ENCODE data around the gene PTPRM.

The PTPRM gene

DNA sequence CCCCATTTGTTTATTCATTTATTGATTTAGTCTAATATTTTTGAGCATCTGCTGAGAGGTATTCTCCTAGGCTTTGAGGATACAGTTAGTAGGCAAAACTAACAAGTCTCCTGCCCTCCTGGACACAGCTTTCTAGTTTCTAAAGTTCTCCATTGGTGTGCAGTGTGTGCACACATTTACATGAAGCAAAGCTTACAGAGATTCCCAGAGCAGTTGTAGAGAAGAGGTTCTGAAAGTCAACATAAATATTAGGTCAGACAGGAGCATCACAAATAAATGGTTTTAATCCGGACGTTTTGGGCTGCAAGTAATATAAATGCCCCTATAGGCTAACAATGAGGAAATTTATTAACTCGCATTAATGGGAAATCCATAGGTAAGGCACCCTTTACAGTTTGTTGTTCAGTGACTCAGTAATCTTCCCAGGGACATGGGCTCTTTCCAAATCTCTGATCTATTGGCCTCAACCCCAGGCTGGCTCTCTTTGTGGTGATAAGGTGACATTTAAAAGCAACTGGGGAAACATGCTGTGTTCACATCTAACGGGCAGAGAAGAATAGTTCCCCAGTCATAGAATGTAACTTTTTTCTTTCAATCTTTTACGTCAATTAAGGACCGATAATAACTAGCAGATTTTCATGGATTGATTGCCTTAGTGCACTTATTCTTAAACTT is 407.2 kb downstream of the PTPRM start:
- DNase-seq = no peak

DNA sequence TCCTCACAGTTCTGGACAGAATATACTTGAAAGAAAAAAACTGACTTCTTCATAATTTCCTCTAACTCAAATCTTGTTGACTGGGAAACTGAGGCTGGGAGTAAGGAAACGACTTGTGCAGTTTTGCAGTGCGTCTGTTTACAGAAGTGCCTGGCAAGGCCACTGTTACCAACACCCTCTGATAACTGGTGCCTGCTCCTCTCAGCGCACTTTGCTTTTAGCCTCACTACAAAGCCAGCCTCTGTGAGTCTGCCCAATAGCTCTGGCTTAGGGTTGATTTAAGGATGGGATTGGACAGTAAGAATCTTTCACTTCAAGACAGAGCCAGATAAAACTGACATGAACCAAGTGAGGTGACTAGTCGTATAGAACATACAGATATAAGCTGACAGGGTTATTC is 410.8 kb downstream of the PTPRM start:
- no peak for DNase-seq

DNA sequence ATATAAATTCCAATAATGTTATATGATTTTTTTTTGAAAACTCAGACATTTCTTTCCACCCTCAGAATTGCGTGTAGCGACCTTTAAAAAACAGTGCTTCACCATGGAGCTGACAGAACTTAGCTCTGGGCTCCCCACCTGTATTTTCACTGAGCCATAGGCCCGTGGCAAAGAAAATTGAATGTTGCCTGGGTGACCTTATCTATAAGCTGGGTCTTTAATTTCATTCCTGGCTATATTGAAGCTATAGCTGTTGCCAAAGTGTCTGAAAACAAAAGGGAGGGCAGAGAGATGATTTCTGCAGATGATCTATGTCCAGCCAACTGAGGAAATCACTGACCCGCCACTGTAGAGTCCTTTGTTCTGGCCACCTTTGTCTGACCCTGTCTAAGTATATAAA is 411.7 kb downstream of the PTPRM start:
- DNase-seq = no peak

DNA sequence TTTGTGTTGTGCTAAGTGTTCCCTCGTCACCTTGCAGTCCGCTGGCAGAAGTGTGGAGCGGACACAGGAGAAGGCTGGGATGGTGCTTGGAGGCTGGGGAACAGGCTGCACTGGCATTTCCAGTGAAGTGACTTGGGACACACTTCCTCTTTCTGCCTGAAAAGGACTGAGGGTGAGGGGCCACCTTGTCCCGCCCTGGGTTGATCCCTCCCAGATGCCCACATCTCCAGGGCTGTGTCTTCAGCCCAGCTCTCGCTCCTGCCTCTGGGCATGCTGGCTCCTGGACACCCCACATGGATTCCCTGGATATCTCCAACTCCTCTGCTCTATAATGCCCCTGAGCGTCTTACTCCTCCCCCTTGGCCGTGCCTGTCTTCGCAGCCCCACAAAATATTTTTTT is 412.6 kb downstream of the PTPRM start:
- no peak for DNase-seq

DNA sequence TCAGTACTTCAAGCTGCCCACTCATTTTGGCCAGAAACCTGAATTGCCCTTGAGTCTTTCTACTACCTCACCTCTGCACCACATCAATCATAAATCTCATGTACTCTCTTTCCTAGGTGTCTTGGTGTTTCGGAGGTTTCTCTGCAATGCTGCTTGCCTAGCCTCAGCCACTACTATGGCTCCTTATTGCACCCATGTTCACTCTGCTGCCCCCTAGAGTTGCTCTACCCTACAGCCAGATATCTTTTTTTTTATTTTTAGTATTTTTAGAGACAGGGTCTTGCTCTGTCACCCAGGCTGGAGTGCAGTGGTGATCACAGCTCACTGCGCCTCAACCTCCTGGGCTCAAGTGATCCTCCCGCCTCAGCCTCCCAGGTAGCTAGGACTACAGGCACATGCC is 413.0 kb downstream of the PTPRM start:
- no peak for DNase-seq

DNA sequence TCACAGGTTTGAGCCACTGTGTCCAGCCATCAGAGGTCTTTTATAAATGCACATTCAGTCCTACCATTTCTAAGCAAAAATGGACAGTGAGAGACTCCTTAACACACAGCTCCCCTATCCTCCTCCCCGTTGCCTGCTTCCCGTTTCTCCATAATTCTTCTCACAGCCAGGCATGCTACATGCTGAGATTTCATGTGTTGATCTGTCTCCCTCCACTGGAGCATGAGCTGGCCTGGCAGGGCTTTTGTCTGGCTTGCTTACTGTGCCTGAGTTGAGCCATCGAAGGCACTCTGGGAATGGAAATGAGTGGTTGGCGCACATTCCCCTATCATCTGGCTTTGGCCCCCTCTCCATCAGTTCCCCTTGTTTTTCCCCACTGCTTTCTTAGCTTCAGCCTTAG is 413.5 kb downstream of the PTPRM start:
- no peak for DNase-seq

DNA sequence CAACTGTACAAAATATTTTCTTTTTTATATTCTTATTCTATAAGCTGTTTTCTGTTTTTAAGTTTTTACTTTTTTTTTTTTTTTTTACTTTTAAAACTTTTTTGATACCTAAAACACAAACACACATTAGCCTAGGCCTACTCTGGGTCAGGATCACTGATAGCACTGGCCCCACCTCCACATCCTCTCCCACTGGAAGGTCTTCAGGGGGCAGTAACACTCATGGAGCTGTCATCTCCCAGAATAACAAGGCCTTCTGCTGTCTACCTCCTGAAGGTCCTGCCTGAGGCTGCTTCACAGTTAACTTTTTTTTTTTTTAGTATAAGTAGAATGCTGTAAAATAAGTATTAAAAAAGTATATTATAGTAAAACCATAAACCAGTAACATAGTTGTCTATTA is 415.1 kb downstream of the PTPRM start:
- DNase-seq = no peak

DNA sequence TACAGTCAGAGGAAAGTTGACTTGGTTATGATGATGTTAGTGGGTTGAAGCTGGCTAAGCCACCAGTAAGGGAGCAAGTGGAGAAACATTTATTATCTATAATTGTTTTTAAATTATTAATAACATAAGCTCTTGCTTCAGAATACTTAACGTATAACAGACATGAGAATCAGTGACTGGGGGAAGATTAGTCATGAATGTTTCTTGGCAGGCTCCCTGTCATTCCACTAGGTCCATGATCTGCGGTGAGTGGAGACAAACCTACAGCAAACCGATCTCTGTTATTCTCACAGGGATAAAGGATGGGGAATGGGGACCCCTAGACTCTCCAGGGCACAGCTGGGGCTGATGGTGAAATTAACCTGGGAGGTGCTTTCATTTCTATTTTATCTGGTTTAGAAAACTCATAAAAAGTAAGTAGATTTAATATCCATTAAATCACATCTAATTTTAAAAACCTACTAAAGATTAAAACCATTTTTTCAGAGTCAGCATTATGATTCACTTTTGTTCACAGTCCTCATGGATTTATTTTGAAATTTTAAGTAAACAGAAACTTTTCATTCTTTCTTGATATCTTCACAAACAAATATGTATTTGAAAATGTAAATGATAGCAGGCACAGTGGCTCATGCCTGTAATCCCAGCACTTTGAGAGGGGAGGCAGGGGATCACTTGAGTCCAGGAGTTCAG is 420.3 kb downstream of the PTPRM start:
- no peak for DNase-seq

DNA sequence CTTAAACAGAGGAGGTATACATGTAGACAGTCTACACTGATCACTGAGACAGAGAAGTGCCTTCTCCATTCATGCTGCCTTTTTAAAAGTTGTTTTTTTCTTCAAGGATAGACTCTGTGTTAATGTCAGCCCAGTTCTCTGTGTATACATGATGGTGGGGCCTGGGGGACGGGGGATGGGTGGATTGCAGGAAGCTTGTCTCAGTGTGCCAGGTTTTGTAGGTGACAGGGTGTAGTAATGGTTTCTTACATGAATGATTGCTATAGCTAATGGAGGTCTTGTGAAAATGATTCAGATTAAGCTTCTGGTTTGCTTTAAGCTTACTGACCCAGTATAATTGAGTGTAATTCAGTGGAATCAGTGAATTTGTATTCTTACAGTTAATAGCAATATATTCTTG is 423.6 kb downstream of the PTPRM start:
- no peak for DNase-seq

DNA sequence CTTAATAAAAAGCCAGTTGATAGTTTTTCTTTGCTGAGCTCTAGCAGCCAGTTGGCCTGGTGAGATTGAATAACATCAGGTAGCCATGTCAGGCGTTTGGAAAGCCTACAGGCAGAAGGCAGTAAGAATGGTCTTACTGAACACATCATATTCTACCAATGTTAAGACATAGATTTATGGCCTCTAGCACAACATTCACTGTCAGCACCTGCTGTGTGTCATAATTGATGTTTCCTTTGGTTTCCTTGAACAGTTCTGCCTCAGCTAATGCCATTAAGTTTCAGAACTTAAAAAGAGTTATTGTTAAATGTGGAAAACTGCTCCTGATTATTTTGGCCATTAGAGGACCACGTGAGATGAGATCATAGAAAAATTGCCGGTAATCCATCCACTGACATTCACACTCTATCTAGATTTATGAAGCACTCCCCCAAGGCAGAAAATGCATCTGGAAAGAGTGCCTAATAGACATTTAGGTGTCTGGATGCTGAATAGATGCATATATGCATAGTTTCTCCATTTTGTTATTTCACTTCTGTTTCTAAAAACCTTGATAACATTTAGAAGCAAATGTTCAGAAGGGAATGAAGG is 434.7 kb downstream of the PTPRM start:
- DNase-seq = no peak

DNA sequence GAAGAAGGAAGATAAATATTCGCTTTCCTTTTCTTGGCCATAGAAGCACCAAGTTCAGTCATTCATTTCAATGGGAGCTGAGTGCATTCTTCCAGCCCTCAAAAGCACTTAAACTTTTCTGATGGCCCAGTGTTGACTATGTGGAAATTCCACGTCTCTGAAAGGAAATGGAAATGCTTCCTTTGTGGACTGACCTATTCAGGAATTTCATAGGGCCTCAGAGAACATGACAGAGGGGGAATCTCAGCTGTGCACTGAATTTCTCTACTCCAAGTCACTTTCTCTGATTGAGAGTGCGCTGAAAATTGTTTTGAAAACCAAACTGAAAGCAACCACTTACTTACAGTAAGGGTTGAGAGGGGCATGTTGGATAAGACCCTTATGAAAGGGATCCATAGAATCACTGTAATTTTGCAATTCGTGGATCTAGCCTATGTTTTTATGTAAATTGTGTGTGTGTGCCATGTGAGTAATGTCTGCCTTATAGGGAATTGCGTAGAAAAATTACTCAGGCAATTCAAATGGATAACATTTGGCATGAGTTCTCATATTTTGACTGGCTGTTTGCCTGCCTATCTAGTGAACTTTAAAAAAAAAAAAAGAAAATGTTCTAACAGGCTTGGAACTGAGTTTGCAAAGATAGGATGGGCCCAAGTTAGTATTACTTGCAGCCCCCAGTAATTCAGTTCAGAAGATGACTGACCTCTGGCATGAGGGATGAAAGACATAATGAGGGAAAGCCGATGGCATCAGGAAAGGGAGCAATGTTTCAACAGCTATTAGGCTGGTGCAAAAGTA is 437.0 kb downstream of the PTPRM start:
- DNase-seq = no peak

DNA sequence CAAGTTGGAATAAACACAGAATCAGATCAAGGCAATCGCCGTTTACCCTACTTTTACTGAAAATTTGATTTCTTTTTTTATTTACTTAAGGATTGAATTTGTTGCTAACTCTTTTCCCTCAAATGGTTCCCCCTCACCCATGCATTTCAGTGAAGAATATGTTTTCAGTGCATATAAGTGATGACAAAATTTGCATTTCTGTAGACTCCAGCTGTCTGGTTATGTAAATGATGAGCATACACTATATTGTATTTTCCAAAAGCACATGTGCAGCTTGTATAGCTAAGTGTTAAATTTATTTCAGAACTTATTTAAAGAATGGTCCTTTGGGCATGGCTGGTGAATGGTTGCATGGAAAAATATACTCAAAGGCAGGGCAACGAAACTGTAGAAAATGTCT is 437.7 kb downstream of the PTPRM start:
- no peak for DNase-seq

DNA sequence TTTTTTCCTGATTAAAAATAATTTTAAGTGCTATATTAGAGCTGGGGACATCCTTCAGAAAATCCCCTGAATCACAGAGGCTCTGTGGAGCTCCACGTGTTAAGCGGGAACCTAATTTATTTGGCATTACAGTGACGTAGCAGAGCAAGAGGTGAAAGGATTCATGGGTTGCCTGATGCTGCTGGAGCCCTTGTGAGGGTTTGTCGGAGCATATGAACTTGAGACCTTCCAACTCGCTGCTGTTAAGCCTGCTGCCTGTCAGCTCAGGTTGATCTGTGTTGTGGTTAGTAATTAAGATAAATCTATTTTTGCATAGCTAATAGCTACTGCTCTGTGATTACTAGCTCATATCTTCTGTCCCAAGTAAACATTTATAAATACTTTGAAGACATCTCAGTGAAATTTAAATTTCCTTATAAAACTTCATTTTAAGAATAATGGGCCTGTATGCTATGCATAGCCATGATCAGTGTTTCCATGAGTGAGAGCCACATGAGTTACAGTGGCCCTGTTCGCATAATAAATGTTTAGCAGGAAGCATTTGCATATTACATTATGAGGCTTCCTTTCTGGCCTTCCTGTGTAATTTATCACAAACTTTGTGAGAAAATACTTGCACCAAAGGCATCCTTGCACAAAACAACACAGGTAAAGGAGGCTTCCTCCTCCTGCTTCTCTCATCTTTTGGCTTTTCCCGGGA is 438.9 kb downstream of the PTPRM start:
- DNase-seq = no peak

DNA sequence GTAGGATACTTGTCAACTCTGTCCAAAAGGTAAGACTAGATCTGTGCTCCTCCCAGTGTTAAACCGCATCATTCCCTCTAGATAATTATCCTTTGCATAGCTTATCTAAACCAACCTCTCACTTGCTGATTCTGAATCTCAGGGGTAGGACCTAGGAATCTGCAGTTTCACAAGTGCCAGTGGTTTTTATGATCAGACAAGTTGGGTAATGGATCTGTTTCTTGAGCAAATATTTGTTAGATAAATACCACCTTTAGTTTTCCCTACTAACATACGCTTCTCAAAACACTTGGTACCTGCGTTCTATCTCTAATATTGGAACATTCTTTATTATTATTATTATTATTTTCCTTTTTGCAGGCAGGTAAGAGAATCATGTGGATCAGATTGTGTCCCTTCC is 439.9 kb downstream of the PTPRM start:
- no peak for DNase-seq

DNA sequence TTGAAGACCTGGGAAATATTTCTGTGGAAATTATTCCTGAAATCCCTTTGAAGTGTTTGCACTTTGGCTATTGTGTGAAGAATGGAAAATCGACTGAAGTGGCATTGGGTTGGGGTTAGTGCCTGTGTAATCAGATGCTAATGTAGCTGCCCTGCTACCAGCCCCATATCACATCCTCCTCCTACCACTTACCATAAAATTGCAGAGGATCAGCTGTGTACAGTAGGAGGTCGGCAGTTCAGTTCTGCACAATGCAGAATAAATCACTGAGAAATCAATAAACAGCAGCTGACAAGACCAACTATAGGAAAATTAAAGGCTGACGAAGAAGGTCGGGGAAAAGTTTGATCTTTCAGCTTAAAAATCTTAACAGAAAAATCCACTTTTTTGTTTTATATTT is 440.9 kb downstream of the PTPRM start:
- DNase-seq = no peak

DNA sequence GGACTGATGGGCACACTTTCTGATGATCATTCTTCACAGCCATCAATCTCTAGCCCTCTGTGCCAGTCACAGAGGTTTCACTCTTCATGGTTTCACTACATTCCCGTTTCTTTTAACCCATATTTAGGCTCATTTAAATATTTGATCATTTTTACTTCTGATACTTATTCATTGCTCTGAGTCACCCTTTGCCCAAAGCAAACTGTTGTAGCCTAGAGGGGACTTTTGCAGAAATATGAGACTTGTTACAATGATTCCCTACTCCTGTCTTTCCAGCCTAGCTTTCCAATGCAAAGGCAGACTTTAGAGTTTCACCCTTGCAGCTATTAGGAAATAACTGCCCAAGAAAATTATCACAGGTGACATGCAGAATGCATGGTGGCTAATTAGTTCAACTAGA is 444.2 kb downstream of the PTPRM start:
- no peak for DNase-seq

DNA sequence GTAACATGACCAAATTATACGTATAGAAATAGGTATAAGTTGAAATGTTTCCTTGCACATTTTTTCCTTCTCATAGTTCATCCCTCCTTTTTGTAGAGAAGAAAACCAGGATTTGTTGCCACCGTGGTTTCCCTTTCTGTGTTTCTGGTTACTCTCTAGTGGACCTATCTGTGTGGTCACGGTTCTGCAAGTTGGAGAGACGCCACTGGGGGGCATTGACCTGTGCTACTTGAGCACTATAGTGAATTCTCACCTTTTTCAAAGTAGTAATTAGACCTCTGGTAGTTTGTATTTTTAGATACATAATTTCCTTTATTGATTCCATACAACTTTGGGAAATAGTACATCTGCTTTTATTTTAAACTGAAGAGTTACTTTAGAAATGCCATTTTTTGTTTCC is 444.8 kb downstream of the PTPRM start:
- DNase-seq = no peak

DNA sequence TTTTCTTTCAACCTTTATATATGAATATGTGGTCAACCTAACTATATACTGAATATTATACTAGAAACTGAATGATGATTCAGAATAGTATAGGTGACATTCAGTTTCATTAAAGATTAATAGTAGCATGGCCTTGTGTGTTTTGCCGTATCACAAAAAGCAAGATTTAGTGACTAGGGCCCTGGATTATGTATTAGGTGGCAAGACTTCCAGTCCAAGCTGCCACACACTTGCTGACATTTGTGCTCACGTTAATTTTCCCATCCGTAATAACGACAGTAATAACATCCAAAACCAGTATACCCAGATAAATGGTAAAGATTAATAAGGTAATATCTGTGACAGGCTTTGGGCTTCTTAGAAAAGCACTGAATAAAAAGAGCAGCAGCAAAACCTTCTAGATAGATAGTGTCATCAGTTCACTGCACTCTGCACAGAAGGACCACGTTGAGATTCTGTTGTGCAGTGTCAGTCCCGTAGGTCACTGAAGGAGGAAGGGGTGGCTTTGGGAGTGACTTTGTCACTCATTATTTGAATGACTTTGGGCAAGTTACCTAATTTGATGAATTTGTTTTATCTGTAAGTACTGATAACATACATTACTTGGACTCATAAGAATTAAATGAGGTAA is 451.7 kb downstream of the PTPRM start:
- DNase-seq = no peak

DNA sequence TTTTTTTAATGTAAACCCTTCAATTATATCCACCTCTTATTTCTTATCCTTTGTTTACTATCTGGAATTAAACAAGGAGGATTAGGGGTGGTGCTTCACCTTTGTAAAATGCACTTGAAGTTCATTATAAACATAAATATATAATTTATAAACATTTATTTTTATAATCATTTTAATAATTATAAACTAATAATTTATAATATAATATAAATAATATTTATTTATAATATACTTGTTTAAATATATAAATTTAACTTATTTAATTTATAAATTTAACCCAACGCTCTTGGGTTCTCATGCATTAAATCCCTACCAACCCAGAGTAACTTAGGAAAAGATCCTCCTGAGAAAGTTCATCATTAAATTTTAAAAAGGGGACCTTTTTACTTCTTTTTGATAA is 452.5 kb downstream of the PTPRM start:
- no peak for DNase-seq

DNA sequence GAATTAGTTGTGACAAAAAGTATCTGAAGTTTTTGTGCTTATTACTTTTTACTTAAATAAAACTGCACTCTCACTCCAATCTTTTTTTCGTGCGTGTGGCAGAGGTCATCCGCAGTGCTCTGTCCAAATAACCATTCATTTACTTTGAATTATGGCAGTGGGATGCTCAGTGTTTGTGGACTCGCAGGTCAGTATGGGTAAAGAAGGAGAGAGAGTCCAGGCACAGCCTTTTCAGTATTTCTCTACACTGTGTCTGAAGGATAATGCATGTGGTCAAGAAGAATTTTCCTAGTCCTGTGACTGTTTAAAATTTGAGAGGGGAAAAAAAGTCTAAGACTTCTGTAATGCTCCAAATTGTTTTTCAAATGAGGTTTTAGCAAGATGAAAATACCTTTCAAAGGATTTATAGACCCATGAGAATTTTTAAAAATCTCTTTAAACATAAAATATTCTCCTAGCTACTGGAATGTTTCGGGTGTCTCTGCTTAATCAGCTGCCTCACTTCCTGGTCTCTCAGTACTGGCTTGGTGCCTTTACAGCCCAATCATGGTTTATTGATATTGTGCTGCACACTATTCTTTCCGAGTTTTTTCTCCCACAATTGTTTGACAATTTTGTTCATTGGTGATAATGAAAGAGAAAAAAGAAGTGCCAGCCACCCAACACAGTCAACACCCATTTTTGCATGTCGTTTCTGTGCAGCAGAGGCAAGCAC is 453.2 kb downstream of the PTPRM start:
- no peak for DNase-seq

DNA sequence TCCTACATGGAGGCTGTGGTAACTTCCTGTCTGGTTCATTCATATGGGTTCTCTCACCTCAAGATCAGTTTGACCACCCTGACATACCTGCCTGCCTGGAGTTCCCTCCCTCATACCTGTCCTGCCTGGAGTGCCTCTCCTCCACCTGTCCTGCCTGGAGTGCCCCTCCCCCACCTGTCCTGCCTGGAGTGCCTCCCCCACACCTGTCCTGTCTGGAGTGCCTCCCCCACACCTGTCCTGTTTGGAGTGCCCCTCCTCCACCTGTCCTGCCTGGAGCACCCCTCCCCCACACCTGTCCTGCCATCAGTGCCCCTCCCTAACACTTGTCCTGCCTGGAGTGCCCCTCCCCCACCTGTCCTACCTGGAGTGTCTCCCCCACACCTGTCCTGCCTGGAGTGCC is 461.9 kb downstream of the PTPRM start:
- no peak for DNase-seq

DNA sequence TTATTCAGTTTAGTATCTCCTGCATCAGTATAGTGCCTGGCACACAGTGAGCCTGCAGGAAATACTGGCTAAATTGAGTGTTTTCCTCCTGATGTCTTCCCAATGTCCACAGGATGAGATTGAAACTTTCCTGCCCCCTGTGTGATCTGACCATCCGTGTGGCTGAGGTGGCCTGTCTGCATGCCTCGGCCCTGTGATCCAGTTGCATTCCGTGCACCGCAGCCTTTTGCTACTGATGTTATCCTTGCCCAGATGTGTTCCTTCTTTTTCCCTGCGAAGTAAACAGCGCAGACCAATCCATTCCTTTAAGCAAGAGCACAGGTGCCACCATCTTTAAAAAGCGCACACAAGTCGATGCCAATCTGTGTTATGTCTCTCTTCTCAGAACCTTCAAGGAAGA is 462.6 kb downstream of the PTPRM start:
- no peak for DNase-seq

Measured in SIG-M5 (cell line).